ENCODE results near the gene PTAR1. TPM values are rescaled to one million over a fixed set of nuclear protein-coding genes. Genes with fewer than 3 reads are reported as not detected.
A peak's percentile ranks its signal among the peaks of the same experiment; 100 is the strongest.
"Not testable (repeated sequence)": the region's sequence is repeated elsewhere in the genome, so short reads cannot be mapped to it uniquely, and the experiment has no call there.

The PTAR1 gene
- 100 to 1,000 TPM in 1 of 4 donors, 10 to 100 TPM in 3; 35.4 to 173 (median 69.0) TPM for total RNA-seq

DNA sequence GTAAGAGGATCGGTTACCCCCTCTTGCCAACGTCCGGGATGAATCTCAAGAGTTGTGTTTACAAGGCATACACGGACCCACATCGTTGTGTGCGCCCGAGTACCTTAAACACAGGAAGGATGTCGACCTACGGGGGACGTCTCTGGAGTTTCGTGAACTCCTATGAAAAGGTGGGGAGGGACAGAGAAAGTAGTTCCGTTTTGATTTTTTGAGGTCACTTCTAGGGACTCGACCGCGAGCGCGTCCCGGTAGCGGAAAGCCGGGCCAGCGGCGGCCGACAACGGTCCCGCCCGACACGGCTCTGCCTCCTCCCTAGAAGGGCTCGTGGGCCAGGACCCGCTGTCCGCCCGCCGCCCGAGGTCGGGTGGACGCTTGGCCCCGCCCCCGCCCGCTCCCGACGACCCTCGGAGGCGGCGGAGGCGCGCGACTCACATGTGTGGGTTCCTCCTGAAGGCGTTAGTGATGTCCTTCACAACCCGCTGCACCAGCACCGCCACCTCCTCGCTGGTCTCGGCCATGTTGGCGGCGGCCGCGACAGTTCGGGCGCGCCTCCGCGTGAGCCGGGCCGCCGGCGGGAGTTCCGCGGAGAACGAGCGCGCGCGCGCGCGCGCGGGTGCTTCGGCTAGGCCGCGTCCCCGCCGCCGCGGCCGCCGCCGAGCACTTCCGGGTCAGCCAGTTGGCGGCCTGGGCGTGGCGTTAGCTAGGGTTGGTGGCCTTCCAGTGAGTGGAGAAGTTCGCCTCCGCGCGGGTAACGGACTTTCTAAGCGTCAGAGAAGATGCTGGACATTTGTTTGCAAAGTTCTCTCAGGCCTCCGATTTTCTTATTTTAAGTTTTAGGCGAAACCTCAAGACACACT, at the start of gene PTAR1:
TSS of gene PTAR1 (minus strand) at position 591 of the 857 bp plus-strand sequence. CDS start at position 518, 73 bp downstream.
- no peaks in the 10 kb centered on the region for H3K9me3 ChIP-seq
- DNase-seq, result peak; percentile 88 to 91
- intact Hi-C loops (cut with DNase I; ENCODE audit: low total_unique reads), result no loop called here
- no peaks in the 10 kb centered on the region for H3K4me1 ChIP-seq
- H3K27ac ChIP-seq, result peak within 1 kb of the TSS; percentile 91 to 98
- TF ChIP-seq, protein P1, sequence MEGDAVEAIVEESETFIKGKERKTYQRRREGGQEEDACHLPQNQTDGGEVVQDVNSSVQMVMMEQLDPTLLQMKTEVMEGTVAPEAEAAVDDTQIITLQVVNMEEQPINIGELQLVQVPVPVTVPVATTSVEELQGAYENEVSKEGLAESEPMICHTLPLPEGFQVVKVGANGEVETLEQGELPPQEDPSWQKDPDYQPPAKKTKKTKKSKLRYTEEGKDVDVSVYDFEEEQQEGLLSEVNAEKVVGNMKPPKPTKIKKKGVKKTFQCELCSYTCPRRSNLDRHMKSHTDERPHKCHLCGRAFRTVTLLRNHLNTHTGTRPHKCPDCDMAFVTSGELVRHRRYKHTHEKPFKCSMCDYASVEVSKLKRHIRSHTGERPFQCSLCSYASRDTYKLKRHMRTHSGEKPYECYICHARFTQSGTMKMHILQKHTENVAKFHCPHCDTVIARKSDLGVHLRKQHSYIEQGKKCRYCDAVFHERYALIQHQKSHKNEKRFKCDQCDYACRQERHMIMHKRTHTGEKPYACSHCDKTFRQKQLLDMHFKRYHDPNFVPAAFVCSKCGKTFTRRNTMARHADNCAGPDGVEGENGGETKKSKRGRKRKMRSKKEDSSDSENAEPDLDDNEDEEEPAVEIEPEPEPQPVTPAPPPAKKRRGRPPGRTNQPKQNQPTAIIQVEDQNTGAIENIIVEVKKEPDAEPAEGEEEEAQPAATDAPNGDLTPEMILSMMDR (IDR thresholded peaks at IDR 0.05), result peak in 1 of 4 experiments; percentile 17
- TF ChIP-seq POLR2A (IDR thresholded peaks at IDR 0.05), result peak; percentile 58 to 77
- H3K27me3 ChIP-seq, result no peaks in the 10 kb centered on the region
- H3K36me3 ChIP-seq, result no peaks in the 10 kb centered on the region
- H3K4me3 ChIP-seq, result peak within 1 kb of the TSS; percentile 42 to 97

- Histone ChIP-seq H3K27me3 (no peaks in the 10 kb centered on the region), H3K9me3 (no peaks in the 10 kb centered on the region), H3K4me1 (no peaks in the 10 kb centered on the region), H3K27ac (no peak overlapping the region), H3K36me3 (no peaks in the 10 kb centered on the region), H3K4me3 (no peak overlapping the region)
- intact Hi-C loops (cut with DNase I; ENCODE audit: low total_unique reads), result no loop called here
- DNase-seq, result no peak
- TF ChIP-seq, protein P1 (IDR thresholded peaks at IDR 0.05), result no peak
- no peak for TF ChIP-seq POLR2A (IDR thresholded peaks at IDR 0.05)
Observed at GRCh38 chr9:69809304-69809863, 49.6 kb upstream of the PTAR1 start.

DNA sequence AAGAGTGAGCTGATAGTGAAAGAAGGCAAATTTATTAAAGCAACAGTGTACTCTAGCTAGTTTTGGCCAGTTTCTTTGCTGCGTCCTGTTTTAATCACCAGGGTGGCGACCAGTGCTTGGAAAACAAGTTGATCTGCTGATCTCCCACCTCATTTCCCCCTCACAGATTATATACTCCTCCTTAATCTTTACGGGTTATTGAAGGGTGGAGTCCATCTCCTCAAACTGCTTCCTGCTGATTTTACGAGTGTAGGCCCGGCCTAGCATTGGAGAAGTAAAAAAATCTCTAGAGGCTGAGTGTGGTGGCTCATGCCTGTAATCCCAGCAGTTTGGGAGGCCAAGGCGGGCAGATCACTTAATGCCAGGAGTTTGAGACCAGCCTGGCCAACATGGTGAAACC, 46.8 kb upstream of the PTAR1 start:
- H3K27me3 ChIP-seq, result no peaks in the 10 kb centered on the region
- H3K4me3 ChIP-seq, result no peak overlapping the region
- H3K36me3 ChIP-seq, result no peaks in the 10 kb centered on the region
- H3K4me1 ChIP-seq, result no peaks in the 10 kb centered on the region
- no peak for DNase-seq
- no peak overlapping the region for H3K27ac ChIP-seq
- intact Hi-C loops (cut with DNase I; ENCODE audit: low total_unique reads), result no loop called here
- TF ChIP-seq, protein P1 (IDR thresholded peaks at IDR 0.05), result no peak
- no peak for TF ChIP-seq POLR2A (IDR thresholded peaks at IDR 0.05)
- no peaks in the 10 kb centered on the region for H3K9me3 ChIP-seq

DNA sequence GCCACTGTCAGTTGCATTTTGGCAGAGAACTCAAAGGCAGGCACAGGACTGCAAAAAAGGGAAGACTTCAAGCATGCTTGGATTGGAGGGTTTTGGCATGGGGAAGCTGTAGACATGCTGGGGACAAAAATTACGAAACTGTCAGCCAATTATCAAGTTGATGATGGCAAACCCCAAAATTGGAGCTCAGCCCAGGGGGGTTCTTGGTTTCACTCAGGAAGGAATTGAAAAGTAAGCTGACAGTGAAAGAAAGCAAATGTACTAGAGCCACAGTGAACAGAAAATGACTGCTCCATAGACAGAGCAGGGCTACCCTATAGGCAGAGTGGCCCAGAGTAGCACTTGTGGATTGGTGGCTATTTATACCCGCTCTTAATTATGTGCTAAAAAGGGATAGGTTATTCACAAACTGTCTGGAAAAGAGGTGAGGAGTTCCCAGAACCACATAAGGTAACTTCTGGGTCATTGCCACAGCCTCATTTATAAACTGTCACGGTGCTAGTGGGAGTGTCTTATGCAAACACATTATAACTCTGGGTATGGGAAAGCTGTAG, 46.2 kb upstream of the PTAR1 start:
- no peak for TF ChIP-seq POLR2A (IDR thresholded peaks at IDR 0.05)
- TF ChIP-seq, protein P1 (IDR thresholded peaks at IDR 0.05), result no peak
- no peak for DNase-seq
- no peaks in the 10 kb centered on the region for H3K27me3 ChIP-seq
- no peaks in the 10 kb centered on the region for H3K4me1 ChIP-seq
- no peak overlapping the region for H3K27ac ChIP-seq
- intact Hi-C loops (cut with DNase I; ENCODE audit: low total_unique reads), result no loop called here
- H3K4me3 ChIP-seq, result no peak overlapping the region
- no peaks in the 10 kb centered on the region for H3K36me3 ChIP-seq
- H3K9me3 ChIP-seq, result no peaks in the 10 kb centered on the region

GRCh38 chr9:69801989-69802388, 42.2 kb upstream of the PTAR1 start:
- H3K36me3 ChIP-seq, result no peaks in the 10 kb centered on the region
- DNase-seq, result no peak
- no peaks in the 10 kb centered on the region for H3K4me1 ChIP-seq
- H3K27ac ChIP-seq, result no peak overlapping the region
- intact Hi-C loops (cut with DNase I; ENCODE audit: low total_unique reads), result no loop called here
- no peak for TF ChIP-seq POLR2A (IDR thresholded peaks at IDR 0.05)
- TF ChIP-seq, protein P1 (IDR thresholded peaks at IDR 0.05), result no peak
- no peak overlapping the region for H3K4me3 ChIP-seq
- no peaks in the 10 kb centered on the region for H3K9me3 ChIP-seq
- no peaks in the 10 kb centered on the region for H3K27me3 ChIP-seq

GRCh38 chr9:69800027-69800426, 40.2 kb upstream of the PTAR1 start:
- H3K27me3 ChIP-seq; DNase-seq; H3K36me3 ChIP-seq; H3K4me3 ChIP-seq; H3K4me1 ChIP-seq; H3K9me3 ChIP-seq; intact Hi-C loops (cut with DNase I; ENCODE audit: low total_unique reads); H3K27ac ChIP-seq: not testable (repeated sequence)

DNA sequence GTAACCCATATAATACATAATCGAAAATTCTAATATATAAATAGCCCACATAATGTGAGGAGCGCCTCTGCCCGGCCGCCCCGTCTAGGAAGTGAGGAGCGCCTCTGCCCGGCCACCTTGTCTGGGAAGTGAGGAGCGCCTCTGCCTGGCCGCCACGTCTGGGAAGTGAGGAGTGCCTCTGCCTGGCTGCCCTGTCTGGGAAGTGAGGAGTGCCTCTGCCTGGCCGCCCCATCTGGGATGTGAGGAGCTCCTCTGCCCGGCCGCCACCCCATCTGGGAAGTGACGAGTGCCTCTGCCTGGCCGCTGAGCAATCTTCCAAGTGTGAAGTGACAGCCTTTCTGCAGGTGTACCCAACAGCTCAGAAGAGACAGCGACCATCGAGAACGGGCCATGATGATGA, 39.7 kb upstream of the PTAR1 start:
- H3K9me3 ChIP-seq; DNase-seq; intact Hi-C loops (cut with DNase I; ENCODE audit: low total_unique reads): not testable (repeated sequence)

More for the DNA sequence above, 39.7 kb upstream of the PTAR1 start:
- not testable (repeated sequence) for H3K27me3 ChIP-seq, H3K4me3 ChIP-seq, H3K27ac ChIP-seq, H3K4me1 ChIP-seq, H3K36me3 ChIP-seq
